Tibial artery (tissue), 4 donors: ENCODE results near the gene ARHGAP15.

Experiments used
- DNase-seq, 2 donors: peaks; one replicate each; pipeline ENCODE4 v3.0.0-alpha.2; 2019
- H3K27ac ChIP-seq, 2 donors: fragments of 200-600 bp; sonication (generic) in 1 of 2; 1 replicate in 1 of 2; 2 replicates in 1 of 2; pipeline ENCODE4 v1.5.1; 2018 to 2019; ENCODE audit warnings: mild to moderate bottlenecking in 1 of 2
- H3K27me3 ChIP-seq, 2 donors: fragments of 200-600 bp; sonication (generic) in 1 of 2; one replicate each; pipeline versions ENCODE4 v1.5.1 to v1.6.0; 2016 to 2019
- H3K36me3 ChIP-seq, 3 donors: fragments of 200-600 bp; sonication (generic) in 2 of 3; one replicate each; pipeline ENCODE4 v1.5.1; 2016 to 2019; ENCODE audit warnings: mild to moderate bottlenecking in 2 of 3
- H3K4me1 ChIP-seq, 4 donors: fragments of 200-600 bp; sonication (generic) in 2 of 4; 1 replicate in 3 of 4; 2 replicates in 1 of 4; pipeline ENCODE4 v1.5.1; 2016 to 2019
- H3K4me3 ChIP-seq, 2 donors: fragments of 200-600 bp; sonication (generic) in 1 of 2; 1 replicate in 1 of 2; 2 replicates in 1 of 2; pipeline ENCODE4 v1.5.1; 2018 to 2019; ENCODE audit warnings: mild to moderate bottlenecking in 2 of 2
- H3K9me3 ChIP-seq, 3 donors: fragments of 200-600 bp; sonication (generic) in 1 of 3; one replicate each; pipeline ENCODE4 v1.5.1; 2016 to 2019
- CTCF ChIP-seq, 2 experiments: fragments of 200-600 bp in 1 of 2; fragments of 450-650 bp in 1 of 2; IDR thresholded peaks; one replicate each; pipeline ENCODE4 v1.5.1; 2017 to 2019; ENCODE audit warnings: antibody characterized with exemption in 2 of 2, mild to moderate bottlenecking in 1 of 2, moderate library complexity in 1 of 2
- intact Hi-C: fragments of 100-400 bp; cut with DNase I; formaldehyde crosslinking; loops from one replicate; pipeline ENCODE4 v1.15.0; 2023; ENCODE audit warnings: low total_unique reads

The ARHGAP15 gene

GRCh38 chr2:143334837-143335236 lies 205.6 kb downstream of the ARHGAP15 start:
- Histone ChIP-seq H3K4me1 (peaks cover 0 to 14% (median 1%) of the 10 kb centered on the region in 4 donors), H3K27me3 (no peaks in the 10 kb centered on the region), H3K36me3 (no peaks in the 10 kb centered on the region), H3K9me3 (no peaks in the 10 kb centered on the region), H3K4me3 (no peak overlapping the region), H3K27ac (no peak overlapping the region)
- no peak for DNase-seq
- no peak for TF ChIP-seq CTCF (IDR thresholded peaks at IDR 0.05)
- intact Hi-C loops: no loop called here

GRCh38 chr2:143336719-143337210 lies 207.5 kb downstream of the ARHGAP15 start:
- no peaks in the 10 kb centered on the region for H3K36me3 ChIP-seq
- no peak for DNase-seq
- TF ChIP-seq CTCF (IDR thresholded peaks at IDR 0.05): no peak
- intact Hi-C loops: no loop called here
- peaks cover 0 to 27% (median 6%) of the 10 kb centered on the region in 4 donors for H3K4me1 ChIP-seq
- no peaks in the 10 kb centered on the region for H3K27me3 ChIP-seq
- H3K27ac ChIP-seq: no peak overlapping the region
- no peaks in the 10 kb centered on the region for H3K9me3 ChIP-seq
- no peak overlapping the region for H3K4me3 ChIP-seq

GRCh38 chr2:143341478-143341877 lies 212.3 kb downstream of the ARHGAP15 start:
- H3K36me3 ChIP-seq: no peaks in the 10 kb centered on the region
- no peak overlapping the region for H3K27ac ChIP-seq
- H3K9me3 ChIP-seq: no peaks in the 10 kb centered on the region
- no peak for TF ChIP-seq CTCF (IDR thresholded peaks at IDR 0.05)
- DNase-seq: no peak
- intact Hi-C loops: no loop called here
- H3K27me3 ChIP-seq: no peaks in the 10 kb centered on the region
- H3K4me1 ChIP-seq: peaks cover 0 to 14% (median 5%) of the 10 kb centered on the region in 4 donors
- H3K4me3 ChIP-seq: no peak overlapping the region

- no peak for TF ChIP-seq CTCF (IDR thresholded peaks at IDR 0.05)
- intact Hi-C loops: no loop called here
- H3K27me3 ChIP-seq: no peaks in the 10 kb centered on the region
- H3K4me3 ChIP-seq: no peak overlapping the region
- DNase-seq: no peak
- H3K9me3 ChIP-seq: no peaks in the 10 kb centered on the region
- peaks cover 0 to 13% (median 5%) of the 10 kb centered on the region in 4 donors for H3K4me1 ChIP-seq
- H3K36me3 ChIP-seq: no peaks in the 10 kb centered on the region
- H3K27ac ChIP-seq: no peak overlapping the region
These were observed 215.6 kb downstream of the ARHGAP15 start for GRCh38 chr2:143344780-143345179.

GRCh38 chr2:143345887-143346787 lies 216.9 kb downstream of the ARHGAP15 start:
- no peak for DNase-seq
- Histone ChIP-seq H3K27ac (no peak overlapping the region), H3K4me3 (no peak overlapping the region), H3K27me3 (no peaks in the 10 kb centered on the region), H3K36me3 (no peaks in the 10 kb centered on the region), H3K9me3 (no peaks in the 10 kb centered on the region), H3K4me1 (no peaks in the 10 kb centered on the region)
- no peak for TF ChIP-seq CTCF (IDR thresholded peaks at IDR 0.05)
- intact Hi-C loops: no loop called here
